ENCODE data around the gene RRP8. TPM values are rescaled to one million over a fixed set of nuclear protein-coding genes. Genes with fewer than 3 reads are reported as not detected.

Gene RRP8
- total RNA-seq, 1 donor from 2014 or later: 9.4 TPM

DNA sequence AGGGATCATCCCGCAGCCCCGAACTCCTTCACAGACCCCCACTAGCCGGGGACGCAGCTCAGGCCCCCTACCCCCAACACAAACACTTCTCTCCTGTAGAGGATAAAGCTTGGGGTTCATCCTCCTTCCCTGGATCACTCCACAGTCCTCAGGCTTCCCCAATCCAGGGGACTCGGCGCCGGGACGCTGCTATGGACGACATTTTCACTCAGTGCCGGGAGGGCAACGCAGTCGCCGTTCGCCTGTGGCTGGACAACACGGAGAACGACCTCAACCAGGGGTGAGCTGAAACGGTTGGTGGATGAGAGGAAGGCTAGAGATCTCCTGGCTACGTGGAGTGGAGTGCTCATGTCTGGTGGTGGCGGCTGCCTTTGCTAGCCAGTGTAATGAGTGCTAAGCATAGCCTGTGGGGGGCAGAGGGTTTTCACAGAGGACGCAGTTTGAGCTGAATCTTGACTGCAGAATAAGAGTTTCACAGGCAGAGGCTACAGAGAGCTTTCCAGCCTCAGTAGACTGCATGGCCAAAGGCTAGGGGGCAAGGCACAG, 738 bp upstream of the RRP8 start:
- Histone ChIP-seq H3K4me3 (ENCODE audit: low read length in 3 of 3) (peak overlapping the region; percentile 93 to 97 (median 95)), H3K36me3 (ENCODE audit: control insufficient read depth in 3 of 3, insufficient read depth in 3 of 3, low read length in 3 of 3) (peaks cover 40 to 46% (median 43%) of the 10 kb centered on the region in 3 donors), H3K9me3 (ENCODE audit: control insufficient read depth in 3 of 3, low read length in 3 of 3) (no peaks in the 10 kb centered on the region), H3K27me3 (ENCODE audit: control insufficient read depth in 3 of 3, insufficient read depth in 3 of 3, low read length in 3 of 3) (no peaks in the 10 kb centered on the region), H3K4me1 (ENCODE audit: control insufficient read depth in 3 of 3, insufficient read depth in 3 of 3, low read length in 3 of 3) (peaks cover 52 to 74% (median 53%) of the 10 kb centered on the region in 3 donors), H3K27ac (ENCODE audit: low read depth, low read length) (peak overlapping the region; percentile 95), H3K9ac (ENCODE audit: low read depth in 1 of 3, low read length in 3 of 3) (peak overlapping the region; percentile 95 to 98 (median 97))

DNA sequence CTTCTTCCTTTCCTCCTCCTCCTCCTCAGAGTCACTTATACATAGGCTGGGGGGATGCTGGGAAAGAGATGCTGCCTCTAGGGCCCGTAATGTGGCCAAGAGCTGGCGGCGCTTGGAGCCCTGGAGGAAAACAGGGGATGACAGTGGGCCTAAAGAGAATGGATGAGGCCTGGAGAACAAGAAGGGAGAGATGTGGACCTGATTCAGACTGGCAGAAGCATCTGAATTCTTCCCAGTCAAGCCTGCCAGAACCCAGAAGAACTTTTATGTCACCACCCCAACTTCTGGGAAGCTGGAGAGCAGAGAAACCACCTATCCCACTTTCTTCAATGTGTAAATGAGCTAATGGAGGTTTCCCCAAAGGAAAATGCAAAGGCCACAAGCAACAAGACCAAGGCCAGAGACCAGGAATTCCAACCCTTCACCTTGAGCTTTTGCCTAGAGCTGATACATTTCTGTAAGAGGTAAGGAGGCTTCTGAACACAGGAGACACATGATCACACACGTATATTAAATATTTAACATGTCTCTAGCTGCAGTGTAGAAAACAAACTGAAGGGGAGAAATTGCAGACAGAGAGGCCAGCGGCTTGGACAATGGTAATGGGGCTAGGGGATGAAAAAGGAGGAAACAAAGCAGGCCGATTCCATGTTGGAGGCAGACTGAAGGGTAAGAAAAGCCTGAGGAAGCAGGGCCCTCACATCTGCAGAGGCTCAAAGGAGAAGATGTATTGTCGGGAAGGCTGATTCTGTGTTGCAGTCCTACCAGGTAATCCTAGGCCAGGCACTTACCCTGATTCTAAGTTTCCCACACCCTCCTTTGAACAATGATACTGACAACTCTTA, 1.1 kb downstream of the RRP8 start:
- Histone ChIP-seq H3K4me1 (ENCODE audit: control insufficient read depth in 3 of 3, insufficient read depth in 3 of 3, low read length in 3 of 3) (peaks cover 40 to 58% (median 46%) of the 10 kb centered on the region in 3 donors), H3K27me3 (ENCODE audit: control insufficient read depth in 3 of 3, insufficient read depth in 3 of 3, low read length in 3 of 3) (no peaks in the 10 kb centered on the region), H3K27ac (ENCODE audit: low read depth, low read length) (peak overlapping the region; percentile 95), H3K9me3 (ENCODE audit: control insufficient read depth in 3 of 3, low read length in 3 of 3) (no peaks in the 10 kb centered on the region), H3K36me3 (ENCODE audit: control insufficient read depth in 3 of 3, insufficient read depth in 3 of 3, low read length in 3 of 3) (peaks cover 38 to 40% (median 38%) of the 10 kb centered on the region in 3 donors), H3K9ac (ENCODE audit: low read depth in 1 of 3, low read length in 3 of 3) (peak overlapping the region; percentile 92 to 98 (median 95)), H3K4me3 (ENCODE audit: low read length in 3 of 3) (peak overlapping the region; percentile 92 to 97 (median 93))

DNA sequence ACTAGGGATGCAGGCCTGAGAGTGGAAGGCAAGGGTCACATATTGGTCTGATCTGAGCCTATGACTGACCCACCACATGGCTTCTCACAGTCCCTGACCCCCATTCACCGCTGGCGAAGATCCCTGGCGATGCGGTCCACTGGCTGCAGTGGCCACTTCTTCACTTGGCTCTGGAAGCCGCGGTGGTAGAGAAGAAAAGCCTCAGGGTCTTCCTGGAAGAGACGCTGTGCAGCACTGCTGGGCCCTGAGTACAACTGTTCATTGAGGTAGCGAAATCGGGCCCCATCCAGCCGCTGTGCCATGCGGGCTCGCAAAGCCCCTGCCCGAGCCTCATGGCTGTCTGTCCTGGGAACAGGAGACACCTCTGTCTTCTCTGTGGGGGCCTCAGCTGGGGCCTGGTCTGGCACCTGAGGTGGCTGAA, 2.4 kb downstream of the RRP8 start:
- no peak overlapping the region for H3K4me3 ChIP-seq (ENCODE audit: low read length in 3 of 3)
- no peaks in the 10 kb centered on the region for H3K27me3 ChIP-seq (ENCODE audit: control insufficient read depth in 3 of 3, insufficient read depth in 3 of 3, low read length in 3 of 3)
- no peak overlapping the region for H3K9ac ChIP-seq (ENCODE audit: low read depth in 1 of 3, low read length in 3 of 3)
- H3K4me1 ChIP-seq (ENCODE audit: control insufficient read depth in 3 of 3, insufficient read depth in 3 of 3, low read length in 3 of 3): peaks cover 34 to 46% (median 34%) of the 10 kb centered on the region in 3 donors
- no peak overlapping the region for H3K27ac ChIP-seq (ENCODE audit: low read depth, low read length)
- H3K36me3 ChIP-seq (ENCODE audit: control insufficient read depth in 3 of 3, insufficient read depth in 3 of 3, low read length in 3 of 3): peaks cover 38 to 43% (median 40%) of the 10 kb centered on the region in 3 donors
- no peaks in the 10 kb centered on the region for H3K9me3 ChIP-seq (ENCODE audit: control insufficient read depth in 3 of 3, low read length in 3 of 3)

DNA sequence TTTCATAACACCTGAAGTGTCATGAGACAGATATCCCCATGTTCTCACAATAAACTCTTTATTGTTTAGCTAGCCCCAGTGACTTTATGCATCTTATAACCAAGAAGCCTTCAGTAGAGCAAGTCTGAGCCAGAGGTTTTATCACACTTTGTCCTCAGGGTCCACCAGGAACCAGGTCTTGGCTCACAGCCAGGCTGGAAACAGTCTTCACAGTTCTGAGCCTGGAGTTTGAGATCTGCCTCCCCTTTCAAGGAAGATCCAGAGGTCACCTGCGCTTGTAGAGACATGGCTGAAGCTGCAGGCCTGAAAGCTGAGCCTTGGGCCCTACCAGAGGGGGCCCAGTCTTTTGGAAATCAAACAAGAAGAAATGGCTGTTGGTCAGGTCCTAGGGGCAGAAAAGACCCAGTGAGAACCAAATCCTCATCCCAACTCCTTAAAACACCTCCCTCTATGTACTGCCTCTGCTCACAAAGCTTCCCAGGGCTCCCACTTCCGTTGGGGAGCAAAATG, 3.5 kb downstream of the RRP8 start:
- H3K4me1 ChIP-seq (ENCODE audit: control insufficient read depth in 3 of 3, insufficient read depth in 3 of 3, low read length in 3 of 3): peaks cover 24 to 35% (median 24%) of the 10 kb centered on the region in 3 donors
- H3K36me3 ChIP-seq (ENCODE audit: control insufficient read depth in 3 of 3, insufficient read depth in 3 of 3, low read length in 3 of 3): peaks cover 38 to 48% (median 46%) of the 10 kb centered on the region in 3 donors
- no peak overlapping the region for H3K4me3 ChIP-seq (ENCODE audit: low read length in 3 of 3)
- H3K27ac ChIP-seq (ENCODE audit: low read depth, low read length): no peak overlapping the region
- H3K27me3 ChIP-seq (ENCODE audit: control insufficient read depth in 3 of 3, insufficient read depth in 3 of 3, low read length in 3 of 3): no peaks in the 10 kb centered on the region
- H3K9ac ChIP-seq (ENCODE audit: low read depth in 1 of 3, low read length in 3 of 3): no peak overlapping the region
- no peaks in the 10 kb centered on the region for H3K9me3 ChIP-seq (ENCODE audit: control insufficient read depth in 3 of 3, low read length in 3 of 3)

DNA sequence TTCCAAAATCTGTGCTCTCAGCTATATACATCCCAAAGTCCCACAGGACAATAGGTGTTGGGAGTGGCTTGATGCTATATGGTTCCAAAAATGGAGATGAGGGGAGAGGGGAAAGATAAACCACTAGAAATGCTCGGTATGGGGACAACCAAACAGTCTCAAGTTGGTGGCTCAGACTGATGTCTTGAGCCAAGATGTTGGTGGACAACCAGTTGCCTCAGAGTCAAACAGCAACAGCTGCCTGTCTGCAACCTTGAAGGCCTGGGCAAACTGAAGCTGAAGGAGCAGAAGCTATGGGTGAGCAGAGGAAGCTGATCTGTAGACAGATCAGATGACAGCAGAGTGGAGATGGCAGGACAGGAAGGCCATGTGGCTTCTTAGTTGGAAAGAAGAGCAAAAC, 4.0 kb downstream of the RRP8 start:
- Histone ChIP-seq H3K9ac (ENCODE audit: low read depth in 1 of 3, low read length in 3 of 3) (no peak overlapping the region), H3K9me3 (ENCODE audit: control insufficient read depth in 3 of 3, low read length in 3 of 3) (no peaks in the 10 kb centered on the region), H3K36me3 (ENCODE audit: control insufficient read depth in 3 of 3, insufficient read depth in 3 of 3, low read length in 3 of 3) (peaks cover 41 to 51% (median 49%) of the 10 kb centered on the region in 3 donors), H3K27ac (ENCODE audit: low read depth, low read length) (no peak overlapping the region), H3K4me1 (ENCODE audit: control insufficient read depth in 3 of 3, insufficient read depth in 3 of 3, low read length in 3 of 3) (peaks cover 19 to 31% (median 20%) of the 10 kb centered on the region in 3 donors), H3K4me3 (ENCODE audit: low read length in 3 of 3) (no peak overlapping the region), H3K27me3 (ENCODE audit: control insufficient read depth in 3 of 3, insufficient read depth in 3 of 3, low read length in 3 of 3) (no peaks in the 10 kb centered on the region)

DNA sequence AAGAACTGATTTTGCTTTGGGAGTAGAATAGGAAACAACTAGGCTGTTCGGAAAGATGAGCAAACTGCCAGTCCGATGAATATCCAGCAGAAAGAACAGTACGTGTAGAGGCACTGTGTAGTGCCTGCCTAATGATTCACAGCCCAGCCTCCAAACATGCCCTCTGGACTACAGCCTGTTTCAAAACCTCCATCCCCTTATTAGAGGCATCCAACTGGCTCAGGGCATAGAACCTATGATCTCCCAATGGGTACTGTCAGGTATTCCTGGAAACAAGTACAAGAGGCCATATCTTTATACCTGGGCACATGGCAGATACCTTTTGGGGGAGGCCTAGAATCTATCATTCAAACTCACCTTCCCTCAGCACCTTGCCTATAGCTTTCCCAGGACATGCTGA, 4.9 kb downstream of the RRP8 start:
- no peak overlapping the region for H3K27ac ChIP-seq (ENCODE audit: low read depth, low read length)
- peaks cover 18 to 24% (median 19%) of the 10 kb centered on the region in 3 donors for H3K4me1 ChIP-seq (ENCODE audit: control insufficient read depth in 3 of 3, insufficient read depth in 3 of 3, low read length in 3 of 3)
- peaks cover 43 to 56% (median 53%) of the 10 kb centered on the region in 3 donors for H3K36me3 ChIP-seq (ENCODE audit: control insufficient read depth in 3 of 3, insufficient read depth in 3 of 3, low read length in 3 of 3)
- no peaks in the 10 kb centered on the region for H3K27me3 ChIP-seq (ENCODE audit: control insufficient read depth in 3 of 3, insufficient read depth in 3 of 3, low read length in 3 of 3)
- no peaks in the 10 kb centered on the region for H3K9me3 ChIP-seq (ENCODE audit: control insufficient read depth in 3 of 3, low read length in 3 of 3)
- H3K4me3 ChIP-seq (ENCODE audit: low read length in 3 of 3): no peak overlapping the region
- H3K9ac ChIP-seq (ENCODE audit: low read depth in 1 of 3, low read length in 3 of 3): no peak overlapping the region

DNA sequence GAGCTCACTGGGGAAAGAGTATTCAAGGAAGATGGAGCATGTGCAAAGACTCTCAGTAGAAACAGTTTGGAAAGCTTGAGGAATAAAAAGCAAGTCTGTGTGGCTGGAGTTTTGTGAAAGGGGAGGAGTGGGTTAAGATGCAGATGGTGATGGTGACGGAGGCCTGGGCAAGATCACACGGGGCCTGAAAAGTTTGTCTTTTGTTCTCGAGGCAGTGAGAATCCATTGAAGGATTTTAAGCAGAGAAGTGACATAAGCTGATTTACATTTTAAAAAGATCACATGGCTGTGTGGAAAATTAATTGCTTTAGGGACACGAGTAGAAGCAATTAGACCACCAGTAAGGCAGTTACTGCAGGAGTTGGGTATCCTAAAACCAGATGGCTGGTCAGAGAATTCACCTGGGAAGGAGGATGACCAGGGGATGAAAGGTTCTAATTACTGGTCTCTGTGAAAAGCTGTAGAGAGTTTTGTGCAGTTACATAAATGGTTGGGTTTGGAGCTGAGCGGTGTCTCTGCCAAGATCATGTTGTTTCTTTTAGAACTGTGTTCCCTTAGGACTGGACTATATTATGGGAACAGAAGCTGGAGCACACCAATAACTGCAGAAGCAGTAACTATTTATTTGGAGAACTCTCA, 7.1 kb downstream of the RRP8 start:
- Histone ChIP-seq H3K4me3 (ENCODE audit: low read length in 3 of 3) (no peak overlapping the region), H3K27ac (ENCODE audit: low read depth, low read length) (peak overlapping the region; percentile 17), H3K36me3 (ENCODE audit: control insufficient read depth in 3 of 3, insufficient read depth in 3 of 3, low read length in 3 of 3) (peaks cover 41 to 55% (median 55%) of the 10 kb centered on the region in 3 donors), H3K27me3 (ENCODE audit: control insufficient read depth in 3 of 3, insufficient read depth in 3 of 3, low read length in 3 of 3) (no peaks in the 10 kb centered on the region), H3K9ac (ENCODE audit: low read depth in 1 of 3, low read length in 3 of 3) (peak overlapping the region in 1 of 3 donors; percentile 24), H3K4me1 (ENCODE audit: control insufficient read depth in 3 of 3, insufficient read depth in 3 of 3, low read length in 3 of 3) (peaks cover 3 to 9% (median 6%) of the 10 kb centered on the region in 3 donors), H3K9me3 (ENCODE audit: control insufficient read depth in 3 of 3, low read length in 3 of 3) (no peaks in the 10 kb centered on the region)

DNA sequence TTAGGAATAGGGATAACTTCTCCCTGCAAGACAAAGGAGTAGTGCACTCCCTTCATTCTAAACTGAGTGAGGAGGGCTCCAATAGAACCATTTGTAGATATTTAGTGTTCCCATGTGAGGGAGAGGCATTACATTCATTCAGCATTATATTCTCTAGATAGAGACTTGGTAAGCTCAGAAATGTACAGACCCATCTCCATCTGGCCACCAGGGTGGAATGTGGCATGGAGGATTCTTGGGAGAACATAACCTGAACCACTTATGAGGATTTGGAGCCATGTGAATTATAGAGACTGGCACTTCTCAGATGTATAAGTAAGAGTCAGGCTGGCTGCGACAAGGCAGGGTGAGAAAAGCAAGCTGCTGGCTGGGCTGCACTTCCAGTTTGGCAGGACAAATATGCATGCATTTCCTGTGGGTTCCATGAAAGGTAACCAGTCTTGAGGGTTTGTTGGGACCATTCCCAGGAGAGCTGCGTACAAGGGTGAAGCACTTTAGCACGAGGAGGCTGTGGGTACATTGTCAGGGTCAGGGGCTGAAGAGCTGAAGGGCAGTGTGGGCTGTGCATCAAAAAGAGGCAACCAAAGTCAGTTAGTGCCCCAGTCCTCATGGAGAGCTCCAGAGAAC, 9.2 kb downstream of the RRP8 start:
- no peaks in the 10 kb centered on the region for H3K27me3 ChIP-seq (ENCODE audit: control insufficient read depth in 3 of 3, insufficient read depth in 3 of 3, low read length in 3 of 3)
- no peak overlapping the region for H3K27ac ChIP-seq (ENCODE audit: low read depth, low read length)
- H3K36me3 ChIP-seq (ENCODE audit: control insufficient read depth in 3 of 3, insufficient read depth in 3 of 3, low read length in 3 of 3): peaks cover 20 to 35% (median 35%) of the 10 kb centered on the region in 3 donors
- H3K9me3 ChIP-seq (ENCODE audit: control insufficient read depth in 3 of 3, low read length in 3 of 3): no peaks in the 10 kb centered on the region
- peaks cover 0 to 3% (median 0%) of the 10 kb centered on the region in 3 donors for H3K4me1 ChIP-seq (ENCODE audit: control insufficient read depth in 3 of 3, insufficient read depth in 3 of 3, low read length in 3 of 3)
- no peak overlapping the region for H3K4me3 ChIP-seq (ENCODE audit: low read length in 3 of 3)
- no peak overlapping the region for H3K9ac ChIP-seq (ENCODE audit: low read depth in 1 of 3, low read length in 3 of 3)

DNA sequence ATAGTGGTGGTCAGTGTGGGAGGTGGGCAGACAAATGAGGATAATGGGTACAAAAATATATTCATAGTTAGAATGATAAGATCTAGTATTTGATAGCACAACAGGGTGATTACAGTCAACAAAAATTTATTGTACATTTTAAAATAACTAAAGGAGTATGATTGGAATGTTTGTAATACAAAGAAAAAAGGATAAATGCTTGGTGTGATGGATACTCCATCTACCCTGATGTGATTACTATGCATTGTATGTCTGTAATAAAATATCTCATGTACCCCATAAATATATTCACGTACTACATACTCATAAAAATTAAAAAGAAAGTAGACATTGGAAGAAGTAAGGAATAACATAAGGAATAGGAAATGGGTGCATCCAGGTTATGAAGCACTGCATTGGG, 15.4 kb downstream of the RRP8 start:
- no peak overlapping the region for H3K4me3 ChIP-seq (ENCODE audit: low read length in 3 of 3)
- peaks cover 0 to 4% (median 0%) of the 10 kb centered on the region in 3 donors for H3K9me3 ChIP-seq (ENCODE audit: control insufficient read depth in 3 of 3, low read length in 3 of 3)
- H3K27ac ChIP-seq (ENCODE audit: low read depth, low read length): no peak overlapping the region
- H3K27me3 ChIP-seq (ENCODE audit: control insufficient read depth in 3 of 3, insufficient read depth in 3 of 3, low read length in 3 of 3): no peaks in the 10 kb centered on the region
- peaks cover 0 to 6% (median 6%) of the 10 kb centered on the region in 3 donors for H3K4me1 ChIP-seq (ENCODE audit: control insufficient read depth in 3 of 3, insufficient read depth in 3 of 3, low read length in 3 of 3)
- H3K36me3 ChIP-seq (ENCODE audit: control insufficient read depth in 3 of 3, insufficient read depth in 3 of 3, low read length in 3 of 3): peaks cover 2 to 4% (median 4%) of the 10 kb centered on the region in 3 donors
- peak overlapping the region in 2 of 3 donors; percentile 5 to 60 for H3K9ac ChIP-seq (ENCODE audit: low read depth in 1 of 3, low read length in 3 of 3)

Data from skeletal muscle tissue (tissue), 4 donors.